Ishikawa (cell line): ENCODE data around the gene TMEM169.

ENCODE experiments used
- CEBPB ChIP-seq: IDR thresholded peaks from 2 replicates; pipeline ENCODE4 v1.6.1; 2012
- CREB1 ChIP-seq: IDR thresholded peaks from 2 replicates; pipeline ENCODE4 v1.6.1; 2012; ENCODE audit warnings: low read depth
- EGR1 ChIP-seq: IDR thresholded peaks from 2 replicates; pipeline ENCODE4 v1.6.1; 2012
- EP300 ChIP-seq: IDR thresholded peaks from 2 replicates; pipeline ENCODE4 v1.6.1; 2012; ENCODE audit warnings: borderline replicate concordance
- FOXM1 ChIP-seq: IDR thresholded peaks from 2 replicates; pipeline ENCODE4 v1.6.1; 2012; ENCODE audit warnings: low read depth, borderline replicate concordance
- MAX ChIP-seq: IDR thresholded peaks from 2 replicates; pipeline ENCODE4 v1.6.1; 2012
- NFIC ChIP-seq: IDR thresholded peaks from 2 replicates; pipeline ENCODE4 v1.6.1; 2012
- RAD21 ChIP-seq: IDR thresholded peaks from 2 replicates; pipeline ENCODE4 v1.6.1; 2012; ENCODE audit warnings: low read depth
- REST ChIP-seq: IDR thresholded peaks from 2 replicates; pipeline ENCODE4 v1.6.1; 2012; ENCODE audit warnings: low read depth, mild to moderate bottlenecking
- TCF12 ChIP-seq: IDR thresholded peaks from 2 replicates; pipeline ENCODE4 v1.6.1; 2012; ENCODE audit warnings: low read depth
- TEAD4 ChIP-seq: IDR thresholded peaks from 2 replicates; pipeline ENCODE4 v1.6.1; 2012
- USF1 ChIP-seq: IDR thresholded peaks from 2 replicates; pipeline ENCODE4 v1.6.1; 2012
- YY1 ChIP-seq: IDR thresholded peaks from 2 replicates; pipeline ENCODE4 v1.6.1; 2012; ENCODE audit warnings: low read depth
- ZBTB7A ChIP-seq: IDR thresholded peaks from 2 replicates; pipeline ENCODE4 v1.6.1; 2012; ENCODE audit warnings: low read depth

GRCh38 chr2:216126943-216127342 lies 45.2 kb downstream of the TMEM169 start:
- TF ChIP-seq TCF12 (no peak), CREB1 (no peak), EGR1 (no peak), REST (no peak), FOXM1 (no peak), NFIC (no peak), EP300 (no peak), CEBPB (no peak), YY1 (no peak), USF1 (no peak), MAX (no peak), RAD21 (no peak), TEAD4 (no peak), ZBTB7A (no peak)
